Measurements from ENCODE around the gene FSD1.
"Not testable (repeated sequence)": the region's sequence is repeated elsewhere in the genome, so short reads cannot be mapped to it uniquely, and the experiment has no call there.

The FSD1 gene

DNA sequence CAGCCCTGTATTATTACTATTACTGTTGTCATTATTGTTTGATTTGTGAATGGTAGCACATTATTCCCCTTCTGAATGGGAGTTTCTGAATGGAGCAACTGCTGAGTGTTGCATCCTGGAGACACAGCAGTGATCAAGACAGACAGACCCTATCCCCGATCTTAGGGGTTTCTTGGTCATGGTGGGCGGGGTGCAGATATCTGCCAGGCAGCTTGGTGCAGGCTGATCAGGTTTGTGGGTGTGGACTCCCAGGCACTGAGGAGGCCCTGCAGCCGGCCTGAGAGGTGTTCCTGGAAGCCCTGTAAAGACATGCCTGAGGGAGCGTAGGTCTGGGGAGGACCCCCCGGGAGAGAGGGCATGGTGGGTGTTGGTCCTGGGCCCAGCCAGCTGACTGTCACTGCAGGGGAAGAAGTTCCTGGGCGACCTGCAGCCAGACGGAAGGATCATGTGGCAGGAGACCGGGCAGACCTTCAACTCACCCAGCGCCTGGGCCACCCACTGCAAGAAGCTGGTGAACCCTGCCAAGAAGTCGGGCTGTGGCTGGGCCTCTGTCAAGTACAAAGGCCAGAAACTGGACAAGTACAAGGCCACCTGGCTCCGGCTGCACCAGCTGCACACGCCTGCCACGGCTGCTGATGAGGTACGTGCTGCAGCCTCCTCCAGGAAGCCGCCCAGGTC lies 41.1 kb downstream of the FSD1 start:
- no peak for DNase-seq (ENCODE audit: low spot score)

DNA sequence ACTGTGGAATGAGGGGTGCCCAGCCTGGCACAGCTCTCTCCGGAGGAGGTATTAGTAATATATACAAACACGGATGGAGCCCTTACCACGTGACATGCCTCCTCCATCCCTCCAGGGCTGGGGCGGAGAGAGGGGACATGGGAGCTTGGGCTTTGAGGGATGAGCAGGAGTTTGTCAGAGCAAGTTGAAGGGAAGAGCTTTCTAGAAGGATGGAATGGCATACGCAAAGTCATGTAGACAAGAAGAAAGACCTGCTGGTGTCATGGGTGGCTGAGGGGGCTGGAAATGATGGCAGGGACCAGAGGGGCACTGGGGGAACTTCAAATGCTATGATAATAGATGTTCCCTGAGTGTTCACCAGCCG lies 41.6 kb downstream of the FSD1 start:
- no peak for DNase-seq (ENCODE audit: low spot score)

DNA sequence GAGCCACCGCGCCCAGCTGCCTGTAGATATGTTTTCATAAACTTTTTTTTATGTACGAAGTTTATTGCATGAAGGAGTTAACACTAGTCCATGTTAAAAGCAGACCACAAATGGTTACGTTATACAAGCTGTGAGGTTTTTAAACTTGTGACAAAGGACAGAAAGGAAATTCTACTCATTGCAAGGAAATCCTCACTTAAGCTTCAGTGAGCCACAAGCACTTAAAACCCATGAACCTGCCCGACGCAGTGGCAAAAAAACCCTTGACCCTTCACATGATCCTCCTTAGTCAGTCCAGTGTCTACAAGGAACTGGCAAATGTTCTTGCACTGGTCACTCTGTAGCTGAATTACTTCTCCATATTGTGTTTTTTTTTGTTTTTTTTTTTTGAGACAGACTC lies 43.1 kb downstream of the FSD1 start:
- DNase-seq (ENCODE audit: low spot score) = no peak

DNA sequence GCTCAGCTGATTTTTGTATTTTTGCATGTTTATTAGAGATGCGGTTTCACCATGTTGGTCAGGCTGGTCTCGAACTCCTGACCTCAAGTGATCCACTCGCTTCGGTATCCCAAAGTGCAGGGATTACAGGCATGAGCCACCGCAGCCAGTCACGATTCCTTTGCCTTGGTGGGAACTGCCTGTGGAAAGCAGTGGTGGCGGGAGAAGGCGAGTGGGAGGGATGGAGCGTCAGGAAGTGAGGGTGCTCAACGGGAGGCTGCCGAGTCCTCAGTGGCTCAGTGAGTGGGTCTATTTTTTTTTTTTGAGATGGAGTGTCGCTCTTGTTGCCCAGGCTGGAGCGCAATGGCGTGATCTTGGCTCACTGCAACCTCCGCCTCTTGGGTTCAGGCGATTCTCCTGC lies 44.8 kb downstream of the FSD1 start:
- not testable (repeated sequence) for DNase-seq (ENCODE audit: low spot score)

DNA sequence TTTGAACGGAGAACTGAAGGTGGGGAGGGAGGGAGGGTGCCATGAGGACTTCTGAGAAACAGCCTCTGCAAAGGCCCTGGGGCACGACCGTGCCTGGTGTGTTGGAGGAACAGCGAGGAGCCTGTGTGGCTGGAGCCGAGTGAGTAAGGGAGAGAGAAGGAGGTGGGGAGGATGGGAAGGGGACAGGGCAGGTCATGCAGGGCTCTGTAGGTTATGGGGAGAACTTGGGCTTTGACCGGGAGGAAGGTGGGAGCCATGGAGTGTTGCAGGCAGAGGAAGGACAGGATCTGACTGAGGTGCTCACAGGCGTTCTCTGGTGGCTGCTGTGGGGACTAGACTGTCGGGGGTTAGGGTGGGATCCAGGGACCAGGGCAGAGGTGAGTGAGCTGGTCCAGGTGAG lies 45.7 kb downstream of the FSD1 start:
- no peak for DNase-seq (ENCODE audit: low spot score)

DNA sequence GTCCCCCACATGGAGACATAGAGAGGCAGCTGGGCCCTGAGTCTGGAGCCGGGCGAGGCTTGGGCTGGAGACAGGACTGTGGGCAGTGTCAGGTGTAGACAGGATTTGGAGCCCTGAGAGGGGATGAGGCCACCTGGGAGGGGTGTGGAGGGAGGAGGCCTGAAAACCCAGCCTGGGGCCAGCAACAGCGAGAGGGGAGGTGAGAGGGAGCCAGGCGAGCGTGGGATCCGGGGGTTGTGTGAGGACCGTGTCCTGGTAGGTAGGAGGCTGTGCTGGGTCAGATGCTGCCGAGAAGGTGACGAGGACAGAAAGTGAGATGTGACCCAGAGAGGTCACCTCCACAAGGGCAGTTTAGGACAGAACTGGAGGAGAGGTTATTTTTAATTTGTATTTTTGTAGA lies 46.3 kb downstream of the FSD1 start:
- no peak for DNase-seq (ENCODE audit: low spot score)

DNA sequence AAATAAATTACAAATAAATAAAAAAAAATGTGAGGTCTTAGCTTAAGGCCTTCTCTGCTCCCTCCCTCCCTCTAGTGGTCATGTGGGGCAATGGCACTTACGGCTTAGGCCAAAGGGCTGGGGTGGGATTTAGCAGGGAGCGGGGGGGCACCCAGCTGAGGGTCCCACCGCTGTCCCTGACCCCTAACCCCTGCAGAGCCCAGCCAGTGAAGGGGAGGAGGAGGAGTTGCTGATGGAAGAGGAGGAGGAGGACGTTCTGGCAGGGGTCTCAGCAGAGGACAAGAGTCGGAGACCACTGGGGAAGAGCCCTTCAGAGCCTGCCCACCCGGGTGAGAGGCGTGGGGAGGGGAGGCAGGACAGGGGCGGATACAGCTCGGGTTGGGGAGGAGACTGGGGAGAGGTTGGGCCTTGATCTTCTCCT lies 48.3 kb downstream of the FSD1 start:
- peak; percentile 80 for DNase-seq (ENCODE audit: low spot score)

DNA sequence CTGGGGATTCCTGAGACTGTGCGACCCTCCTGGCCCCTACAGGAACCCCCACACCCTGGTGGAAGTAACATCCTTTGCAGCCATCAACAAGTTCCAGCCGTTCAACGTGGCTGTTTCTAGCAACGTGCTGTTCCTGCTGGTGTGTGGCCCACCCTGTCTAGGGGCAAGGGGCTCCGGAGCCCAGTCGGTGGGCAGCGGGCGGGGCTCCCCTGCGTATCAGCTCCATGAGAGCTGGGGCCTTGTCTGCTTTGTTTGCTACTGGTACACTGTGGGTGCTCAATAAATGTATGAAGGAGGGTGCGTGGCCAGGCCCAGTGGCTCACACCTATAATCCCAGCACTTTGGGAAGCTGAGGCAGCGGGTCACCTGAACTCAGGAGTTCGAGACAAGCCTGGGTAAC lies 49.9 kb downstream of the FSD1 start:
- no peak for DNase-seq (ENCODE audit: low spot score)

DNA sequence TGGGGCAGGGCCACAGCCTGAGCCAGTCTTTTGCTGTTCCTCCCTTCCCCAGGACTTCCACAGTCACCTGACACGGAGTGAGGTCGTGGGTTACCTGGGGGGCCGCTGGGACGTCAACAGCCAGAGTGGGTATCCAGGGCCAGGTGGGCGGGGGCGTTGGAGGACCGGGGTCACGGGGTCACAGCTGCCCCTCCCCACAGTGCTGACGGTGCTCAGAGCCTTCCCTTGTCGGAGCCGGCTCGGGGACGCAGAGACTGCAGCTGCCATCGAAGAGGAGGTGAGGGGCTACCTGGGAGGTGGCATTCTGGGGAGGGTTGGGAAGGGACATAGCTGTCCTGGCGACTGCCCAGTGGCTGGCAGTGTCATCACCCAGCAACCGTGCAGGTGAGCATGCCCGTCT lies 50.5 kb downstream of the FSD1 start:
- no peak for DNase-seq (ENCODE audit: low spot score)

DNA sequence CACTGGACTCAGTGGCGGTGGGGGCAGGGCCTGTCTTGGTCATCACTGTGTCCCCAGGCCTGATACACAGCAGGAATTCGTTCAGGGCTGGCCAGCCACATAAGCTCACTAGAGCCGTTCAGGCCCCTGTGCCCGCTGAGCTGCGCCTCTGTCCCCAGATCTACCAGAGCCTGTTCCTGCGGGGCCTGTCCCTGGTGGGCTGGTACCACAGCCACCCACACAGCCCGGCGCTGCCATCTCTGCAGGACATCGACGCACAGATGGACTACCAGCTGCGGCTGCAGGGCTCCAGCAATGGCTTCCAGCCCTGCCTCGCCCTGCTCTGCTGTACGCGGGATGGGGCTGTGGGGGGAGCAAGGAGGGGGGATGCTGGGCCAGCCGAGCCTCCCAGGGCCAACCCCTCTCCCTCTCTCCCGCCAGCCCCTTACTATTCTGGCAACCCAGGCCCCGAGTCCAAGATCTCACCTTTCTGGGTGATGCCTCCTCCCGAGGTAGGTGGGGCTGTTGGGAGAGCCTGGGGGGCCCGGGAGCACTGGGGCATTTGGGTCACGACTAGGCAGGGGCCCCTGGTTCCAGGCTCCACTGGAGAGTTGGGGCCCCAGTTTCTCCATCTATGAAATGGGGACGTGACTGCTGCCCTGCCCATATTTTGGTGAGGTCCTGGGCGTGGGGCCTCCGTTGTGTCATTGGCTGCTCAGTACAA lies 52.8 kb downstream of the FSD1 start:
- DNase-seq (ENCODE audit: low spot score) = no peak

DNA sequence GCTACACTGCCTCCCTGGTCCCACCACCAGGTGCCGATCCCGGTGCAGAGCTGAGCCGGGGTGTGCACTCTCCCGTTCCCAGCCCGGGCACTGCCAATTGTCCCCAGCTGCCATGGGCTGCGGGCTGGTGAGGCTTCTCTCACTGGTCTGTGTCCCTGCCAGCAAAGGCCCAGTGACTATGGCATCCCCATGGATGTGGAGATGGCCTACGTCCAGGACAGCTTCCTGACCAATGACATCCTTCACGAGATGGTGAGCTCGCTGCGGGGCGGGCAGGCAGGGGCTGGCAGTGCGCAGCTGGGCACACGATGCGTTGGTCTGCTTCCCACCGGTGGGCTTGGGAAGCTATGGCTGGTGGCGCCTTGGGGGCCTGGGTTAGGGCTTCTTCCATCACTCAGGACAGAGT lies 53.5 kb downstream of the FSD1 start:
- DNase-seq (ENCODE audit: low spot score) = no peak

DNA sequence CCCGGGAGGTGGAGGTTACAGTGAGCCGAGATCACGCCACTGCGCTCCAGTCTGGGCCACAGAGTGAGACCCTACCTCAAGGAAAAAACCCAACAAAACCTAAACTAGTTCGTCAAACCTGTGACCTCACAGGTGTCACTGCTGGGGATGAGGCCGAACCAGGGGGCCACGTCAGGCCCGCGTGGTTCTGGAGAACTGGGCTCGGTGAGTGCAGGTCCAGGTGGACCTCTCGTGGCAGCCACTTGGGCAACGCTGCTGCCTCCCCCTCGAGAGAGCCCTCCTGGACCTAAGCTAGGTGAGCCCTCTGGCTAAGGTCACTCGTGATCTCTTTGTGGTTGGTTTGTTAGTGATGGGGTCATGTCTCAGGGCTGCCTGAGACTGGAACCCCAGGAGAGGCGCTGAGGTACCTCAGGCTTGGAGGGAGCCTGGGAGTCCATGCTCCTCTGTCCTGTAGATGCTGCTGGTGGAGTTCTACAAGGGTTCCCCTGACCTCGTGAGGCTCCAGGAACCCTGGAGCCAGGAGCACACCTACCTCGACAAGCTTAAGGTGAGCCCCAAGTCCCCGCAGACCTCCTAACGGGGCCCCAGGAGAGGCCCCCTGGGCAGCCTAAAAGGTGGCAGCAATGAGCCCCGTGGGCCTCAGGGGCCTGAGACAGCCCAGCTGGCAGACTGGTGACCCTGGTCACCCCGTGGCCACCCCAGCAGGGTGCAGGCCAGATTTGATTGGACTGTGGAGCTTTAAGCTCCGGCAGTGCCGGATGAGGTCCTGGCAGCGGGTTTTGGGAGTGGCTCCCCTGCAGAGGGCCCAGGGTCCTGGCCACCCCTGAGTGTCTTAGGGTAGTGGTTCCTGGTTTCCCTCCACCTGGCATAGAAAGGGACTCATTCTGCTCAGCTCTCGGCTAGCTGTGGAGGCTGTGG lies 54.6 kb downstream of the FSD1 start:
- DNase-seq (ENCODE audit: low spot score) = no peak

DNA sequence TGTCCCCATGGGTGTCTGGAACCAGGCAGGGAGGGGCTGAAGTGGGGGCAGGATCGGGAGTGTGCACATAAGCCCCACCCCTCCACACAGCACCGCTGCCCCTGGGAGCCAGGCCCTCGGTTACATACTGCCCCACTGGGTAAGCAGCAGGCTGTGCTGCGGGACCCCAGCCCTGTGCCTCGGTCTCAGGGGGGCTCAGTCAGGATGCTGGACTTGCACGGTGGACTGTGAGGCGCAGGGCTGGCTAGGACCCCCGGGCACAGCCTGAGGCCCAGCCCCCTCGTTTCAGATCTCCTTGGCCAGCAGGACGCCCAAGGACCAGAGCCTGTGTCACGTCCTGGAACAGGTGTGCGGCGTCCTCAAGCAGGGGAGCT lies 55.2 kb downstream of the FSD1 start:
- DNase-seq (ENCODE audit: low spot score) = no peak

DNA sequence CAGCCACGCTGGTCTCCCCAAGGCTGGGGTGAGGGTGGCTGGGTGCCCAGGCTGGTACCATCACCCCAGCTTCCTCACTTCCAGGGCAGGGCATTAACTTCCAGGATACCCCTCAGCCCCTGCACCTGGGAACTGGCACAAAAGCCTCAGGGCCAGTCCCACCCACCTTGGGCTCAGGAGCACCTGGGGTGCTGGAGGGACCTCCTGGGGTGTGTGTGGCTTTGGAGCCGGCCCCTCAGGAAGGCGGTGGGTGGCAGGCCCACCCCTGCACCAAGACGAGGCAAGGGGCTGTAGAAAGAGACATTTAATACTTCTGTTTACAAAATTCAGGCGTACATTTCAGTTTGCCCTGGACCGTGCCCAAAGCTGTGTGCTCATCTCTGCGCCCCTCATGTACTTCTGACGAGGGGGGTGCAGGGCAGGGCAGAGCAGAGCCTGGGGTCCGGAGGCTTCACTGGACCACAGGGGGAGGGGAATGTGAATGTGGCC lies 55.7 kb downstream of the FSD1 start:
- no peak for DNase-seq (ENCODE audit: low spot score)

DNA sequence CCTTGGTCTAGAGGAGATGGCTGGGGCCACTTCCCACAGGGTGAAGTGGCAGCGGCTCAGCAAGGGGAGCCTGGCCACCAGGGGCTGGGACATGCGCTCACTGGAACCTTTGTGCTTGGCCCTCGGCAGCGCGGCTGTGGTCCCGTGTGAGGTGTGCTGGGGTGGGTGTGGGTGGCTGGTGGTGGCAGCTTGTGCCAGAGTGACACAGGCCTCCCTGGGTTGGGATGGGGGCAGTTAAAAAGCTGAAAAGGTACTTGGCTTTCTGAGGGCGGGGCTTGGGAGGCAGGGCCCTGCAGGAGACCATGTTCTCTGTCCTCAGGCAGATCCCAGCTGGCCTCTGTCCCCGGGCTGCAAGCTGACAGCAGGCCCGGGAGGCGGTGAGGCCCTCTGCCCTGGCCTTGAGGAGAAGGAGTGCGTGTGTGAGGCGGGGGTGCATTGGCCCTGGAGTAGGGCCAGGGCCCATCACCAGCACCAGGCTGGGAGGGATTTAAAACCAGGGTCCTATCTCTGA lies 56.3 kb downstream of the FSD1 start:
- DNase-seq (ENCODE audit: low spot score) = no peak

DNA sequence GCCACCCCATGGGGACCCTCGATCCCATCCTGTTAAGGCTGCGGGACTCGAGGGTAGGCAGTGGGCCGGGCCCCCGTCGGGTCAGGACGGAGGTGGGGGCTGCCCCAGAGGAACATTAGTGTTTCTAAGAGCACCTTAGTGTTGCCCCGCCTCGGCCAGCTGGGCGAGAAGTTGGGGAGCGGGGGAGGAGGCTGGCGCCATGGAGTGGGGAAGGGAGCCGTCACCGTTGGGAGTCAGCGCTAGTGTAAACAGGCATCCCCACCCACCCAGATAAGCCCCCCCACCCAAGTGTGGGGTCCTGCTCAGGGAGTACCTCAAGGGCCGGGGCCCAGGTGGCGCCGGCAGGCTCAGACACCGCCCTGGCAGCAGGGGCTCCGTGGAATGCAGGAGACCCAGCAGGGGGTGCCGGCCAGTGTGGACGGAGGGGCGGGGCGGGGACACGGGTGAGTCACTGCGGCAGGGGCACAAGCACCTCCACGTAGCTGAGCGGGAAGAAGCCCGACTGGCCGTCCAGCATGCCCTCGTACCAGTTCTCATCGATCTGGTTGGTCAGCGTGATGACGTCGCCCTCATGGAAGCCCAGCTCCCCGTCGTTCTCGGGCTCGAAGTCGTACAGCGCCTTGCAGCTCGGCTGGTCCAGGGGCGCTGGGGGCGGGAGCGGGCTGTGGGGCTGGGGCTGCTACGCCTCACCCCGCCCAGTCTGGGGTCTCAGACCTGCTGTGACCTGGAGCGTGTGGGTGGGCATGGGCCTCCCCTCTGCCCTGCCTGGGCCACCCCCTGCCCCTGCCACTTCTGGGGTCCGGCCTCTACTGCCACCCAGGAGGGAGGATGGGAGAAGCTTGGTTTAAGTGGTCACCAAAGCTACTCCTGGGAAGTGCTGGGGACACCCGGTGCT lies 57.0 kb downstream of the FSD1 start:
- no peak for DNase-seq (ENCODE audit: low spot score)

DNA sequence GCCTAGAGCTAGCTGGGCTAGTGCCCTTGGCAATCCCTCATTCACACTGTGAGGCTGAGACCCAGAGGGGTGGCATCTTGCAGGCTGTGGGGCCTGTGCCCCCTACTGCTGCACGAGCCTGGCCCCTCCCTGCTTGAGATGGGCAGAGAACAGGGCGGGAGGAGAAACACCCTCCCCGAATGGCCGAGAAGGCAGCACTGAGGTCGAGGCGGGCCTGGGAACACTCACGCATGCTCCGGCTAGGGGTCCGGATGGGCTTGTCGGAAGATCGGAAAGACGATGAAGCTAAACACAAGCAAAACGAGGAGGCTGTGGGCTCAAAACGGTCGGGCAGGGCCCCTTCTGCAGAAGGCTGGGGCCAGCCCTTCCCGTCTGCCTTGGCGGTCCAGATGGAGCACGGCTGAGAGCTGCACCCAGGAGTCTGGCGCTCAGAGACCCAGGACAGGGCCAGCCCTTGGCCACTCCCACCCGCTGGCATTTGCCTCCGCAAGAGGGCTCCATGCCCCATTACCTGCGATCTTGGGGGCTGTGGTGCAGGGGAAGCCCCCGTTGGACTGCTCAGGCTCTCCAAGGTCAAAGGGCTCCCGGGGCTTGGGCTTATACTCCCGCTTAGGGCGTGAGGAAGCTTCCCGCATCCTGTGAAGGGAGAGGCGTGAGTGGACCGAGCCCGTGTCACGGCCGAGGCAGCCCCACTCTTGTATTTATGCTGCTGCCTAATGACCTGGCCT lies 57.9 kb downstream of the FSD1 start:
- no peak for DNase-seq (ENCODE audit: low spot score)

DNA sequence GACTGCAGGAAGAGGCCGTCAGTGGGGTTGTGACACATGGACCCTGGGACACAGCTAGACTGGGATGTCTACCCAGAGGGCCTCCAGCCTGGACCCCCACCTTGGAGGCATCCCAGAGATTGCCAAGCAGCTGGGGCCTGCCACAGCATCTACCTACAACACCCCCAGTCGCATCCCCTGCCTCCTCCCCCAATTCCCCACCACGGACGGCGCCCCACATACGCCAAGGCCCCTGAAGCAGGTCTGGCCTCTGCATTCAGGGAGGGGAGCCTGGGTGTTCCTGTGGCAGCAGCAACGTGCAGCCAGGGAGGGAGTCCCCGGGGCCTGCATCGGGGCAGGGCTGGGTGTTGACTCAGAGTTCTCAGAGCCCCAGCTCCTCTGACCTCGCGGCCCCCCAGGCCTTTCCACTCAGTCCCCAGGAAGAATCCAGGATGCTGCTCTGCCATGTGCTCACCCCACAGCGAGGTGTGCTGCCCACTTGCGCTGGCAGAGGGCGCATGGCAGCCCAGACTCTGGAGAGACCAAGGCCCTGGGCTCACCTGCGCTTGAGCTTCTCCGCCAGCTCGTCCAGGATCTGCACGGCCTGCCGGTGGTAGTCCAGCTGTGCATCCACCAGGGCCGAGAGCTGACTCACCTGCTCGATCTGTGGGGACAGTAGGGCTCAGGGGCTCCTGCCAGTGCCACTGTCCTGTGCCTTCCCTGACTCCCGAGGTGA lies 58.6 kb downstream of the FSD1 start:
- no peak for DNase-seq (ENCODE audit: low spot score)

DNA sequence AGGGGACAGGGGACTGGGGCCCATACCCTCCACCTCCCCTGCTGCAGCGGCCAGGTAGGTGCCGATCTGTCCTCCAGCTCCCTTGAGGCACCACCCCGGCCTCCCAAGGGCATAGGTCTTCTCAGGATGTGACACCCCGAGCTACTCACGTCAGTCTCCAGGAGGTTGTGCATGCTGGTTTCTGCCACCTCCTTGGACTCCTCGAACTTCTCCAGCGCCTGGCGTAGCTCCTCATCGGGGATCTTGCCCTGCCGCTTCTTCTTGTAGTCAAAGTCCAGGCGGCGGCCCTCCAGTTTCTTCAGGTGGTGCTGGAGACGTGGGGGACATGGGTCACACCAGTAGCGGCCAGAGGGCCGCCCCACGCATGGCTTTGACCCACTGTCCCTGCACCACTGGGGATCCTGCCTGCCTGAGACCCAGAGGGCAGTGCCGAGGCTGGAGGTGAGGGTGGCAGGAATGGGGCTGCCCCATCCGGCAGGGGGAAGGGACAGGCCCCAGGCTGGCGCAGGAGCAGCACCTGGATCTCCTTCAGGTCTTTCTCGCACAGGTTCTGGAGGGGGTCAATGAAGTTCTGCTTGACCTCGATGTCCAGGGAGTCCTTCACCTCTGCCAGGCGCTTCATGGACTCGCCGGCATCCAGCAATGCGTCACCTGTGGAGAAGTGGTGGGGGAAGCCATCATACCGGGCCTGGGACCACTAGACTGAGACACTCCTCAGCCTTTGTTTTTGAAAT lies 59.3 kb downstream of the FSD1 start:
- DNase-seq (ENCODE audit: low spot score) = no peak

DNA sequence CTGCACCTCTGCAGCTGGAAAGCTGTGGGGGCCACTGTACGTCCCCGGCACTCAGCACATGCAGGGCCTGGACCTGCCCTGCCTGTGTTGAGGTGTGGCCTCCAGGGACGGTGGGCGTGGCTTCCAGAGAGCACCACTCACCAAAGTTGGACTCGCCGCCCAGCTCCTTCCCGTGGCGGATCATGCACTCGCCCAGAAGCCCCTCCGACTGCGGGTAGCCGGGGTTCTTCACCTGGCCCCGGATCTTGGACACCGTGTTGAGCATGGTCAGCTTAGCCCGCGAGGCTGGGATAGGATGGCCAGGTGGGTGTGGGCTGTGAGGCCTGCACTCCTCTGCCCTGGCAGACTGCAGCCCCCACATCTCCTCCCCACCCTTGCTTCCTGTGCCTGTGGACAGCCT lies 60.9 kb downstream of the FSD1 start:
- DNase-seq (ENCODE audit: low spot score) = no peak

Data from HuH-7.5 (cell line).